Mucosa of gallbladder (tissue), 1 donor: Measurements from ENCODE around the gene TPGS1. TPM values are rescaled to one million over a fixed set of nuclear protein-coding genes. Genes with fewer than 3 reads are reported as not detected.
"Not testable (repeated sequence)": the region's sequence is repeated elsewhere in the genome, so short reads cannot be mapped to it uniquely, and the experiment has no call there.

Source experiments
- DNase-seq: peaks from one replicate; pipeline ENCODE4 v3.0.0-alpha.2; 2020; ENCODE audit warnings: low spot score
- total RNA-seq: library from RNA; stranded (reverse); gene quantifications from one replicate; pipeline ENCODE4 v1.2.1, GENCODE V29; 2021
- donor health status: DM: no; HTN: no; CAD: no.

Gene TPGS1
- total RNA-seq, 1 donor from 2014 or later: 33.8 TPM

DNA sequence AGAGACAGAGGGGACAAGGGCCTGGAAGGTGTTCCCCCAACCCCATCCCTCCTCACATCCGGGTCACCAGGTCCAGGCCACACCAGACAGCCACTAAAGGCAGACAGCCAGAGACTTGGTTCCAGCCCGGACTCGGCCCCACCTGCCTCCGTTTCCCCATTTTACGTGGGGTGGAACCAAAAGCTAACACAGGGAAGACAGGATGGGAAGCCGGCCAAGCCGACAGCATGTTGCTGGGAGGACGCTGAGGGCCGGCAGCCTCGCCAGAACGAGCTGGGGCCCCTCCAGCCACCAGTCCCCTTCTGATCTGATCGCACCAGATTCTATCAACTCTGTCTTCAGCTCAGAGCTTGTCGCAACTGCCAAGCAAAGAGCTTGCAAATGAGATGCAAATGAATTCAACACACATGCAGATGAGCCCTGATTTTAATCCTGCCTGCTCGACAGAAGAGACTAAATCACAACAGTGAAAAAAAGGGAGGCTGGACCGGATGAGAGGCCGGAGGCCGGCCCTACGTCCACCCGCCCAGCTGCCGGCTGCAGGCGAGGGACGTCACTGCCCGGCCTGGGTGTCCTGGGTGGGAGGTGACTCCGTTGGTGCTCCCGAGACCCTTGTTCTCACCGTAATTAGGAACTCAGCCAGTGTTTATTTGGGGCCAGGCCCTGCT lies 28.9 kb upstream of the TPGS1 start:
- no peak for DNase-seq

- no peak for DNase-seq
These were observed 28.3 kb upstream of the TPGS1 start for GRCh38 chr19:478976-479375.

DNA sequence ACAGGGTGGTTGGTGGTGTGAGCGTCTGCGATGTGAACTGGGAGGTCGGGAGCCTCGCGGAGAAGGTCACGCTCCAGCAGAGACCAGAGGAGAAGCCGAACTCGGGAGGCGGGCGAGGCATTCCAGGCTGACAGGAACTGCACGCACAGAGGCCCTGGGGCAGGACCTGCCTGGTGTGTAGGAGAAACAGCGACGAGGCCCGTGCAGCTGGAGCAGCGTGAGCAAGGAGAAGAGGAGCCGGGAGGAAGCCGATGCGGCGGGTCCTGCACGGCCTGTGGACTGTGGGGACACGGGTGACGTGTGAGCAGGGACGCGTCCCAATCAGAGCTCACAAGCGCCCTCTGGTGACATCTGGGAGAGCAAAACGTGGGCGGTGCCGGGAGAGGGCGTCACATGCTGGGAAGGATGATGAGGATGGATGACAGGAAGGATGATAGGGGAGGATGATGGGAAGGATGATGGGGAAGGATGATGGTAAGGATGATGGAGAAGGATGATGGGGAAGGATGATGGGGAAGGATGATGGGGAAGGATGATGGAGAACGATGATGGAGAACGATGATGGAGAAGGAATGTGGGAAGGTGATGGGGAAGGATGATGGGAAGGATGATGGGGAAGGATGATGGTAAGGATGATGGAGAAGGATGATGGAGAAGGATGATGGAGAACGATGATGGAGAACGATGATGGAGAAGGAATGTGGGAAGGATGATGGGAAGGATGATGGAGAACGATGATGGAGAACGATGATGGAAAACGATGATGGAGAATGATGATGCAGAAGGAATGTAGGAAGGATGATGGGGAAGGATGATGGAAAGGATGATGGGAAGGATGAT lies 27.1 kb upstream of the TPGS1 start:
- DNase-seq: peak; percentile 84

GRCh38 chr19:481100-481499 lies 26.2 kb upstream of the TPGS1 start:
- DNase-seq: not testable (repeated sequence)

GRCh38 chr19:482186-483041 lies 24.9 kb upstream of the TPGS1 start:
- DNase-seq: no peak

- DNase-seq: no peak
These were observed 23.8 kb upstream of the TPGS1 start for GRCh38 chr19:483332-484072.

- DNase-seq: no peak
These were observed 22.8 kb upstream of the TPGS1 start for GRCh38 chr19:484494-484893.

GRCh38 chr19:485077-485476 lies 22.2 kb upstream of the TPGS1 start:
- DNase-seq: no peak

- peak; percentile 70 for DNase-seq
These were observed 21.6 kb upstream of the TPGS1 start for GRCh38 chr19:485583-486236.

DNA sequence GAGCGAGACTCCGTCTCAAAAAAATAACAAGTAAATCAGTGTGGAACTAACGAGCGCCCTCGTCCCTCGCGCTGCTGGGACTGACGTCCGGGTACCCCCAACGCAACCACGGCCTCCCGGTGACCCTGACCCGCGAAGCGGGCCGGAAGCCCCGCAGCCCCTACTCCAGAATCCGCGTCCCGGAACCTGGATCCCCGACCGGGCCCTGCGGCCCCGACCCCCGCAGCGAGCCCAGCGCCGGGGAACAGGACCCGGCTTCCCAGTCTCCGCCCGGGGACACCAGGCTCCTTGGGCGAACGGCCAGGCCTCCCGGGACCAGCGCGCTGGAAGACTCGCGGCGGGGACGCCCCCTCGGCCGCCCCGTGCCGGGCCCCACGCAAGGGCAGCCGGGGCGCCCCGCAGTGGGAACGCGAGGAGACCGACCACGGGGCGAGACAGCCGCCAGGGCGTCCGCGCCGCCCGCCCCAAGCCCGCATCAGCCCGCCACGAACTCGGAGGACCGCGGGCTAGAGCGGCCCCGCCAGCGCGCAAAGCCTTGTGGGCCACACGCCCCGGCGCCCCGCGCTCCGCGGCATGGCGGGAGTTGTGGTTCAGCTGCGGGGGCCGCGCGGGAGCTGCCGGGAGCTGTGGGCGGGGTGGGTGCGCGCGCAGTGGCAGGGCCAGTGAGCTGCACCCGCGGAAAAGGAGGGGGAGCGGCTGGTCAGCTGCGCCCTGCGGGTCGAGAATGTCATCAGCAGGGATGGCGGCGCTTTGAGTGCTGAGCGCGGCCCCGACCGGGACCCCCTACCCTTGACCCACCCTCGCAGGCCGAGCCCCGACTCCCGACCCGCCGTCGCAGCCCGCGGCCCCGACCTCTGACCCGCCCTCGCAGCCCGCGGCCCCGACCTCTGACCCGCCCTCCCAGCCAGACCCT lies 18.5 kb upstream of the TPGS1 start:
- peak; percentile 95 for DNase-seq

GRCh38 chr19:489418-490196 lies 17.7 kb upstream of the TPGS1 start:
- DNase-seq: no peak

DNA sequence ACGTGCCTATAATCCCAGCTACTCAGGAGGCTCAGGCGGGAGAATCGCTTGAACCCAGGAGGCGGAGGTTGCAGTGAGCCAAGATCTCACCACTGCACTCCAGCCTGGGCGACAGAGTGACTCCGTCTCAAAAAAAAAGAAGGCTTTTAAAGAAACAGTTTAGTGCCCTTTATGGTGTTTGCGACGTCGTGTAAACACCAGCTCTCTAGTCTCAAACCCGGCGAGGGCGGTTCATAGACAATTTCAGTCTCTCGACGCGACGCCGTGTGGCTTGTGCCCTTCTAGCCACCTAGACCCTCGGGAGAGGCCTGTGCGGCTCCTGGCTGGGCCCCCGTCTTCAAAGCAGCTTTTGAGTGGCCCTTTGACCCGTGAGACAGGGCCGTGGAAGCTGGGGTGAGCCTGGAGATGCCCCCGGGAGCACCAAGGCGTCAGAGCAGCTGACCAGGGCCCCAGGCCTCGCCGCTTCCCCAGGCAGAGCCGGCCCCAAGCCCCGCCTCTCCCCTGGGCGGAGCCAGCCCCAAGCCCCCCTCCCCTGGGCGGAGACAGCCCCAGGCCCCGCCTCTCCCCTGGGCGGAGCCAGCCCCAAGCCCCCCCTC lies 16.1 kb upstream of the TPGS1 start:
- no peak for DNase-seq

DNA sequence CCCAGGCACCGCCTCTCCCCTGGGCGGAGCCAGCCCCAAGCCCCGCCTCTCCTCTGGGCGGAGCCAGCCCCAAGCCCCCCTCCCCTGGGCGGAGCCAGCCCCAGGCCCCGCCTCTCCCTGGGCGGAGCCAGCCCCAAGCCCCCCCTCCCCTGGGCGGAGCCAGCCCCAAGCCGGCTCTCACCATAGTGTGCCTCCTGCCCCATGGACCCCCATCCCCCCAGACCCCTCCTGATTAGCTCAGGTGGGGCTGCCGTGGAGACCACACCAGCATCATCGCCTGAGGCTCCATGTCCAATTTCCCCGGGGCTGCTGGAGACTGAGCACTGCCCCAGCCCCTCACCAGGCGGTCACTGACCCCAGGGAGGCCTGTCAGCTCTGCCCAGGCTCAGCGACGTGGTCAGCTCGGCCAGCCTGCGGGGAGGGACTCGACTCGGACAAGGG lies 15.2 kb upstream of the TPGS1 start:
- DNase-seq: no peak

DNA sequence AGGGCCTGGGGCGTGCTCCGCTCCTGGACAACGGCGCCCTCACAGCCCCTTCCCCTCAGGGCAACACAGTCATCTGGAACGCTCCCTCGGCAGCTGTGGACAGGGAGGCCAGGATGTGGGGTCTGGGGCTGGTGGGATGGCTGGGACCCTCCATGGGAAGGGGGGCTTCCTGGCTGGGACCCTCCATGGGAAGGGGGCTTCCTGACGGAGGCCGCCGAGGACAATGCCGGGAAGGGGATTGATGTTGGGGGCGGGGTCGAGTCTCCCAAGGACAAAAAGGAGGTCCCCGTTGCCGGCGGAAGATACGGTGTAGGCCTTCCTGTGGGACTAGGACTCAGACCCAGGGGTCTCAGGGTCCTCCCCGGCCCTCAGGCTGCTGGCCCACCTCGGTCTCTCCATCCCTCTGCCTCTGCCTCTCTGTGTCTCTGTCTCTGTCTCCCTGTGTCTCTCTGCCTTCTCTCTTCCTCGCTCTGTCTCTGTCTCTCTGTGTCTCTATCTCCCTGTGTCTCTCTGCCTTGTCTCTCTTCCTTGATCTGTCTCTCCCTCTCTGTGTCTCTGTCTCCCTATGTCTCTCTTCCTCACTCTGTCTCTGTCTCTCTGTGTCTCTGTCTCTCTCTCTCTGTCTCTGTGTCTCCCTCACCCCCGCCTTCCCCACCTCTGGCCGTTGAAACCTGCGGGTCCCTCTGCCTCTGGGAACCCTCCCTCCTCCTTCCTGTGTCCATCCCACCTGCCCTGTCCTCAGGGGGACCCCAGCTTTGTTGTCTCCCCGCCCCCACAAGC lies 13.7 kb upstream of the TPGS1 start:
- DNase-seq: no peak

- no peak for DNase-seq
These were observed 12.9 kb upstream of the TPGS1 start for GRCh38 chr19:494171-495080.

DNA sequence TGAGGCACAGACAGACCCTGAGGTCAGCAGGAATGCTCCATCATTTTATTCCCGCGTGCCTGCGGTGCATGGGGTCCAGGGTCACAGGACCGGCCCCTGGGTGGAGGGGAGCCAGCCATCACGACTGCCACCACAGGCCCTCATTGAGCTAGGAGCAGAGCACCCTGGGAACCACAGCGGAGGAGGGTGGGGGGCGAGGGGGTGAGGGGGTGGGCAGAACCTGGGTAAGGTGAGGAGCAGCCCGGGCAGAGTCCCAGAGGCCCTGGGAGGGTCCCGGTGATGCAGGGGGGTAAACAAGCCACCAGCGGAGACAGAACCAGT lies 12.3 kb upstream of the TPGS1 start:
- no peak for DNase-seq
